Stimulated activated CD4-positive, alpha-beta T cell treated with anti-CD3 and anti-CD28 coated beads, Interleukin-1b, Interleukin-23, amount 100 ng/mL, for 1 hour (primary cell): ENCODE measurements around the gene KRT8.
A peak's percentile ranks its signal among the peaks of the same experiment; 100 is the strongest.

Experiments
- DNase-seq, 2 donors: peaks; one replicate each; pipeline ENCODE4 v3.0.0-alpha.2; 2020; ENCODE audit warnings: low read depth in 2 of 2

Gene KRT8

DNA sequence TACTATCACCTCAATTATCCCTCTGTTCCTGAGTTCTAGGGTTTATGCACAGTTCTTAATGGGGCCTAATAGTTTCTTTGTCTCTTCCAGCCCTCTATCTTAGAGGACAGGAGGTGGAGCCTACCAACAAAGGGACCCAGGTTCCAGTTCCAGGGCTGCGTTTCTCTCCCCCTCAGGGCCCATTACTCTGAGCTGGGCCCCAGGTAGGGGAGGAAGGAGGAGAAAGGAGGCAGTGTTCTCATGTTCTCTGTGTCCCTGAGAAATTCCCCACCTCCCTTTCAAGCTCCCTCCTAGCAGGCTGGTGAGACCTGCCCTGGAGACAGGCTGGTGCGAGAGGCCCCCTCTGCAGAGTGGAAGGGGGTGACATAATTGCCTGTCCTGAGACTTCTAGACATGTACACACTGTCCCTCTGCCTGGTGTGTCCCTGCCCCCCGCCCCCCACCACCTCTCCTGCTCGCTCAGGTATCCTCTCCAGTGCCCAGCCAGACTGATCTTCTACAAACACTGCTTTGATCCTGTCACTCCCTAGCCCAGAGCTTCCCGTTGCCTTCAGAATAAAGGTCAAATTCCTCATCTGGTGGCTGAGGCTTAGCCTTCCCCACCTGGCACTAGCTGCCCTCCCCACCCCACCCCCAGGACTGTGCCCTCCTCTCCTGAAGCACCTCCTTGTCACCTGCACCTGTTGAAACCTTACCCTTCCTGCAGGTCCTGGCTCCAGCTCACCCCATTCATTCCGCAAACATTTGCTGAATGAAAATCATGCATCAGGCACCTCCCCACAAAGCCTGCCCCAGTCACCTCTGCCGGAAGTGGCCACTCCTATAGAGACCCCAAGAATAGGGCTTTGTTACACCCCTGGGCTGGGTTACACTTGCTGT is 21.1 kb upstream of the KRT8 start:
- DNase-seq, result no peak

GRCh38 chr12:52924764-52925716 is 20.2 kb upstream of the KRT8 start:
- no peak for DNase-seq

DNA sequence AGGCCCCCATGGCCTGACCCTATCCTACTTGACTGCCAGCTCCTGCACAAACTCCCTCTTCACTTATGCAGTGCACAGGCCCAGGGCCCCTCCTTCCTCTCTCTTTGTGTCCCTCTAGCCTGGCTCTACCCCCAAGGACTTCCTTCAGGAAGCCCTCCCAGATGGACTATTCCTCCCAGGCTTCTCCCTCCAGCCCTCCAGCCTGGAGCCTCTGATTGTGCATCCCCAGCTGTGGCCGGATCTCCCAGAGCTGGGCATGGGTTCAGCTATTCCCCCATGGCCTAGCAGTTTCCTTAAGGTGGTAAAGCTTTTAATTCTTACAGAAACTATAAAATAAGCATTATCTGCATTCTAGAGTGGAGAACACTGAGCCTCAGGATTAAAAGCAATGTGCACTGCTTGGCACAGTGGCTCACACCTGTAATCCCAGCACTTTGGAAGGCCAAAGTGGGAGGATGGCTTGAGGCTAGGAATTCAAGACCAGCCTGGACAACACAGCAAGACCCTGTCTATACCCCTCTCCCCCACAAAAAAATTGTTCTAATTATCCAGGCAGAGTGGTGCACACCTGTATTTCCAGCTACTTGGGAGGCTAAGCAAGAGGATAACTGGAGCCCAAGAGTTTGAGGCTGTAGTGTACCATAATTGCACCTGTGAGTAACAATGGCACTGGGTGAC is 16.8 kb upstream of the KRT8 start:
- DNase-seq, result no peak

- no peak for DNase-seq
Measured at GRCh38 chr12:52920937-52921336, 16.1 kb upstream of the KRT8 start.

- no peak for DNase-seq
Measured at GRCh38 chr12:52918784-52919183, 13.9 kb upstream of the KRT8 start.

- no peak for DNase-seq
Measured at GRCh38 chr12:52918351-52918750, 13.5 kb upstream of the KRT8 start.

DNA sequence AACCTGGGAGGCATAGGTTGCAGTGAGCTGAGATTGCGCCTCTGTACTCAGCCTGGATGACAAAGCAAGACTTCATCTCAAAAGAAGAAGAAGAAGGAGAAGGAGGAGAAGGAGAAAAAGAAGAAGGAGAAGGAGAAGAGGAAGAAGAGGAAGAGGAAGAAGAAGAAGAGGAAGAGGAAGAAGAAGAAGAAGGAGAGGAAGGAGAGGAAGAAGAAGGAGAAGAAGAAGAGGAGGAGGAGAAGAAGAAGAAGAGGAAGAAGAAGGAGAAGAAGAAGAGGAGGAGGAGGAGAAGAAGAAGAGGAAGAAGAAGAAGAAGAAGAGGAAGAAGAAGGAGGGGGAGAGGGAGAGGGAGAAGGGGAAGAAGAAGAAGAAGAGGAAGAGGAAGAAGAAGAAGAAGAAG is 12.9 kb upstream of the KRT8 start:
- DNase-seq, result no peak

DNA sequence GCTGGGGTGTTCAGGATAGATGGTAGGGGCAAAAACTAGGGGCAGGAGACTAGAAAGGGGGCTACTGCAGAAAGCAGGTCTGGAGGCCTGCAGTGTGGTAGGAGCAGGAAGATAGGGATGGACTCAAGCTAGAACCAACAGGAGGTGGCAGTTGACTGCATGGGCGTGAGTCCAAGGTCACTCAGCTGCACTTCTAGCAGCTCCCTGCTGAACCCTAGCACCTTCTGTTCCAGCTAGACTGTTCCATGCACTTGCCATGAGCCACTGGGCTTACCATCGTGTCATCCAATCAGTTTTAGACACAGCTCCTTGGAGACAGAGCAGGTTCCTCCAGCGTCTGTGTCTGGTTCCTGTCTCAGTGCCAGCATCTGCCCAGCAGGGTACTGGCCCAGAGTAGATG is 11.3 kb upstream of the KRT8 start:
- no peak for DNase-seq

DNA sequence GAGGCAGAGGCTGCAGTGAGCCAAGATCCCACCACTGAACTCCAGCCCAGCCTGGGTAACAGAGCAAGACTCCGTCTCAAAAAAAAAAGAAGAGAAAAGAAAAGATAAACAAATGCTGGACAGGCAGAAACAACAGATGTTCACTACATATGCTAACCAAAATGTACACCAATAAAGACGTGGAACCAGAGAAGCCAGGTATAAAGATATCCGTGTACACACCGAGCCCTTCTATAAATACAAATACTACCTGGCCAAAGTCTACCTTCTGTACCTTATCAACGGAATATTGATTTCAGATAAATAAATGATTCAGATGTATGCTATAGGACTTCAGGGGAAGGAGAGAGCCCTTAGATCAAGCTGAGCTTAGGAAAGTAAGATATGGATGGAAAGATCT is 10.8 kb upstream of the KRT8 start:
- DNase-seq, result no peak

- no peak for DNase-seq
Measured at GRCh38 chr12:52914576-52915121, 9.8 kb upstream of the KRT8 start.

DNA sequence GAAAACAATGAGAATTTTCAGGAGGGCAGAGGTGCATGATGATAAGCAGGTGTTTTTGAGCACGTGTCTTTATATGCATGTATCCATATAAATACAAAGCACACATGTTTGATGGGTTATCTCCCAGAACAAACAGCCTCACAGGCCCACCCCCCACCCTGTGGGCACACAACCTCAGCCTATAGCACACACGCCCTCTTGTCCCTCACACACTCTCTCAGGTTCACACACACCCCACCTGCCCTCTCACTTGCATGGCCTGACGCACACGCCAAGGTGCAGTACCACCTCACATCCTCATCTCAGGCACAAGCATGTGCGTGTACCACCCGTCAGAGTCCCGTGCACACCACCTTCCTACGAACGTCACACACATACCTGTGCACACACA is 8.6 kb upstream of the KRT8 start:
- DNase-seq, result no peak

DNA sequence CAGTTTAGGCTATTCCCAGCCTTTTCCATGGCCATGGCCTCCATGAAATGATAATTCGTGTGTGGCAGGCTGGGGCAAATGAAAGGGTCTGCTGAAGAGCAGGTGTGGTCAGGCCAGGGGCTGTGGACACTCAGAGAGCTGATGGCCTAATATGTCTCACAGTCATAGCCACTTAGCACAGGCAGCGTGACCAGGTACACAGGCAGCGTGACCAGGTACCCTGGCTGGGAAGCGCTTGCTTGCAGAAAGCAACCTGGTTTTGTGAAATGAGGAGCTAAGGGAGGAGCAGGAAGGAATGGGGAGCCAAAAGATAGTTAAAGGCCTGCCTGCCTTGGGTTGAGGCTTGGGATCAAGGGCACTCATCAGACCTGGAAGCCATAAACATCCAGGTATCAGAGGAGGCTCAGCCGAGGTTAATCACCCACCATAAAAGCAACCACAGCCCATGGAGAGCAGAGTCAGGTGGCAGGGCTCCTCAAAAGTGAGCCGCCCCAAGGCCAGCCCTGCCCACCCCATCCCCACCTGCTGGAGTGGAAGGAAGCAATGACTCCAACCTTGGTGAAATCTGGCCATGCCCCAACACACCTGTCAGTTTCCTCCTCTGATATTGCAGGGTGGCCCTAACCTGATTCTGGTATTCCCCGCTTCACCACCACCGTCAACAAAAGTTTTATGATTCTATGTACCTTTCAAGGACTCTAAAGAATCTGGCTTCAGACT is 8.0 kb upstream of the KRT8 start:
- no peak for DNase-seq

- no peak for DNase-seq
Measured at GRCh38 chr12:52910248-52910883, 5.5 kb upstream of the KRT8 start.

- no peak for DNase-seq
Measured at GRCh38 chr12:52909796-52910195, 4.9 kb upstream of the KRT8 start.

- no peak for DNase-seq
Measured at GRCh38 chr12:52909331-52909730, 4.5 kb upstream of the KRT8 start.

DNA sequence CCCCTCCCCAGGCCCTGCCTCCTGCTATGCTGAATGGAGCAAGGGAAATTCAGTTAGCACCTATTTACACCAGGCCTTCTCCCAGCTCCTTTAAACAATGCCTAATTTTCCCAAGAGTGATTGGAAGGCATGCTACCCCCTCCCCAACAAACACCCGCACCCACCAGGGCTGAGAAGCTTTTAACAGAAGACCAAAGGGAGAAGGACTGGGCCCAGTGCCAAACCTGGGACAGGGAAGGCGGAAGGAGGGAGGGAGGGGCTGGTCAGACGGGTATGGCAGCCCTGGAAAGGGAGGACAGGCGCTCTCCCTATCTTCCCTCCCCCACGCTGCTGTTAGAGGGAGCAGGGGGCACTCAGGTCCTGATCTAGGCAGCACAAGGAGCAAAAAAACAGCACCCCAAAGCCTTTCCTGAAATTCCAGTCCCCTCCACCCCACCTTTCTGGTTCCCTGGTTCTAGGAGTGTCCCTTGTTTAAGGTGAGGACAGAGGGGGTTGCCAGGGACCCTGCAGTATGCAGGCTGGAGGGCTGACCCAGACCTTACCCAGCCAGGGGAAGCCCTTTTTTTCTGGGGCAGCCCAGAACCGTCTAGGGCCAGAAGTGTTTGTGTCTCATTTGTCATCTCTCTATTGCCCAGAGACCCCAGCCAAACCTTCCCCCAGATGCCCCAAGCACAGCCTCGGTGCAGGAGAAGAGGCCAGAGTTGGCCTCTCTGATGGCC is 2.4 kb upstream of the KRT8 start:
- no peak for DNase-seq

GRCh38 chr12:52906191-52906601 is 1.3 kb upstream of the KRT8 start:
- DNase-seq, result no peak

DNA sequence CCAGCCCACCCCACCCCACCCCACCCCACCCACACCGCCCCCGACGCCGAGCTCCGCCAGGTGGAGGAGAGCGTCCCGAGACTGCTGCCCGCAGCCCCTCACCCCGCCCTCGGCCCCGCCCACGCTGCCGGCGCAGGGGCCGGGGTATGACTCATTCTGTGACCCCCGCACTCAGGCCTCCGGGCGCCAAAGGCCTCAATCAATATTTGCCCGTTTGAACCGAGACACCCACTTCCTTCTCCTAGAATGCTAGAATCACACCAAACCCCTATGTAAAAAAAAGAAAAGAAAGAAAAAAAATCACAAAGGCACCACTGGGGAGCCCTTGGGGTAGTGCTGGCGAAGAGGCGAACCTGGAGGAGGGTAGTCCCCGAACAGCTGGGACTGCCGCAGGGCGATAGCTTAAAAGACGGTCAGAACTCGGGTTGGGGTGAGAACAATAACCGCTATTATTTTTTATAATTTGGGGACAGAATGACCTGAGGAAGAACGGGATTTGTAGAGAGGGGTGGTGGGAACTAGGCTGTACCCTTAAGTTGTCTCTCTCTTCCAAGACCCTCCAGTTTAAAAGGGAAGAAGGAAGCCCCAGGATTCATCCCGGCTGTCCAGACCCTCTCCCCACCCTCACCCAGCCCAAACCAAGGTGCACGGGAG is 894 bp downstream of the KRT8 start:
- no peak for DNase-seq

GRCh38 chr12:52903285-52903854 is 1.5 kb downstream of the KRT8 start:
- peak in 1 of 2 donors; percentile 37 for DNase-seq
